Transverse colon (tissue), 4 donors: Measurements from ENCODE around the gene USP37. TPM values are rescaled to one million over a fixed set of nuclear protein-coding genes. Genes with fewer than 3 reads are reported as not detected.

Experiments used
- DNase-seq: peaks from one replicate; pipeline ENCODE4 v3.0.0-alpha.2; 2019
- H3K27ac ChIP-seq, 4 donors: fragments of 200-600 bp; sonication (generic); 2 replicates each; pipeline ENCODE4 v1.5.1; 2016 to 2018; ENCODE audit warnings: inconsistent platforms in 4 of 4
- H3K27me3 ChIP-seq: fragments of 200-600 bp; sonication (generic); 2 replicates; pipeline ENCODE4 v1.5.1; 2017; ENCODE audit warnings: inconsistent platforms
- H3K36me3 ChIP-seq, 4 donors: fragments of 200-600 bp; sonication (generic); 2 replicates each; pipeline ENCODE4 v1.5.1; 2017 to 2019; ENCODE audit warnings: inconsistent platforms in 4 of 4
- H3K4me1 ChIP-seq, 4 donors: fragments of 200-600 bp; sonication (generic); 2 replicates each; pipeline ENCODE4 v1.5.1; 2017 to 2020; ENCODE audit warnings: inconsistent platforms in 4 of 4
- H3K4me3 ChIP-seq, 4 donors: fragments of 200-600 bp; sonication (generic); 1 replicate in 1 of 4; 2 replicates in 3 of 4; pipeline versions ENCODE4 v1.5.1 to v1.6.1; 2017 to 2019; ENCODE audit warnings: inconsistent platforms in 4 of 4
- H3K9me3 ChIP-seq, 2 donors: fragments of 200-600 bp; sonication (generic); 2 replicates each; pipeline ENCODE4 v1.5.1; 2017 to 2019; ENCODE audit warnings: inconsistent platforms in 2 of 2
- EP300 ChIP-seq: sonication (generic); formaldehyde crosslinking; IDR thresholded peaks from one replicate; pipeline ENCODE4 v1.6.1; 2017; ENCODE audit warnings: antibody characterized with exemption, low read depth
- POLR2A ChIP-seq: fragments of 450-650 bp; IDR thresholded peaks from one replicate; pipeline ENCODE4 v1.6.1; 2016; ENCODE audit warnings: antibody characterized with exemption, mild to moderate bottlenecking, moderate library complexity
- POLR2AphosphoS5 ChIP-seq, 3 donors: sonication (generic); formaldehyde crosslinking; IDR thresholded peaks; one replicate each; pipeline ENCODE4 v1.6.1; 2016; ENCODE audit warnings: antibody characterized with exemption in 3 of 3
- WGBS, 2 donors: methylation state at CpG; one replicate each; pipeline ENCODE4 v1.1.5; 2018; ENCODE audit warnings: low coverage in 1 of 2; 5-methylcytosine and 5-hydroxymethylcytosine counted together
- in situ Hi-C, 4 donors: fragments of 200-750 bp; cut with MboI; loops; one replicate each; pipeline versions ENCODE4 v1.15.0 to v1.15.1; 2017; ENCODE audit warnings: low sequenced_read_pairs in 3 of 4, low pct_ligation_motif_present in 1 of 4, low pct_unique_long_range_greater_than_20kb in 1 of 4
- intact Hi-C: fragments of 100-400 bp; cut with DNase I; formaldehyde crosslinking; loops from one replicate; pipeline ENCODE4 v1.15.1; 2023; ENCODE audit warnings: low total_unique reads
- total RNA-seq, 4 donors: library from RNA; depleted of rRNA; stranded (reverse); fragments of >200 nt; gene quantifications; one replicate each; pipeline ENCODE4 v1.1.0, GENCODE V29; 2016
- TF ChIP-seq, protein P1 (sequence below), 5 experiments: fragments of 200-600 bp in 3 of 5; fragments of 450-650 bp in 2 of 5; sonication (generic) in 3 of 5; IDR thresholded peaks; 1 replicate in 2 of 5; 2 replicates in 3 of 5; pipeline ENCODE4 v1.5.1; 2016 to 2017; ENCODE audit warnings: antibody characterized with exemption in 5 of 5, inconsistent platforms in 3 of 5, mild to moderate bottlenecking in 2 of 5, moderate library complexity in 1 of 5

The USP37 gene
- total RNA-seq, 4 donors from 2014 or later, result 1.4 to 15.7 (median 8.1) TPM

DNA sequence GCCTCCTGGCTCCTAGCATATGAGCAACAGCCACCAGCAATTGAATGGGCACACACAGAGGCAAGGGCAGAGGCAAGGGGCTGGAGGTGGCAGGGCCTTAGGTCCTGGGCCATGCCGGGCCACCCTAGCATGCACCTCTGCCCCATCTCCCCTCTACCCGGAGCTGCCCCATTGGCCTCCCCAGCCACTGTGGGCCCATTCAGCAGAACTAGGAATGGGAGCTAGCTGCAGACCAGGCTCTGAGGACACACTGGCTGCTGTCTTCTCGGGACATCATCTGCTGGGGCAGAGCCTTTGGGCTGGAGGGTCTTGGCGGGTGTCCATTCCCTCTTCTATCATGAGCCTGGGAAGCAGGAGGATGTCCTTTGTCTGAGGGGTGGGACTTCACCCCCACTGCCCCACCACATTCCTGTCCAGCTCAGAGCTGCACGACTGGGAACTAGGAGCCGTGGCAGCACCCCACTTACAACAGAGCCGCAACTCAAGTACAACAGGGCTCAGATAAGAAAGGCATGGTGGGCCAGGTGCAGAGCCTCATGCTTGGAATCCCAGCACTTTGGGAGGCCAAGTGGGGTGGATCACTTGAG lies 148.4 kb downstream of the USP37 start:
- Histone ChIP-seq H3K9me3 (no peaks in the 10 kb centered on the region), H3K27me3 (no peaks in the 10 kb centered on the region), H3K4me3 (peak overlapping the region in 3 of 4 donors; percentile 30 to 55 (median 44)), H3K27ac (peak overlapping the region; percentile 77 to 88 (median 80)), H3K4me1 (peaks cover 4 to 19% (median 13%) of the 10 kb centered on the region in 4 donors), H3K36me3 (no peaks in the 10 kb centered on the region)
- TF ChIP-seq EP300, result no peak
- TF ChIP-seq, protein P1, sequence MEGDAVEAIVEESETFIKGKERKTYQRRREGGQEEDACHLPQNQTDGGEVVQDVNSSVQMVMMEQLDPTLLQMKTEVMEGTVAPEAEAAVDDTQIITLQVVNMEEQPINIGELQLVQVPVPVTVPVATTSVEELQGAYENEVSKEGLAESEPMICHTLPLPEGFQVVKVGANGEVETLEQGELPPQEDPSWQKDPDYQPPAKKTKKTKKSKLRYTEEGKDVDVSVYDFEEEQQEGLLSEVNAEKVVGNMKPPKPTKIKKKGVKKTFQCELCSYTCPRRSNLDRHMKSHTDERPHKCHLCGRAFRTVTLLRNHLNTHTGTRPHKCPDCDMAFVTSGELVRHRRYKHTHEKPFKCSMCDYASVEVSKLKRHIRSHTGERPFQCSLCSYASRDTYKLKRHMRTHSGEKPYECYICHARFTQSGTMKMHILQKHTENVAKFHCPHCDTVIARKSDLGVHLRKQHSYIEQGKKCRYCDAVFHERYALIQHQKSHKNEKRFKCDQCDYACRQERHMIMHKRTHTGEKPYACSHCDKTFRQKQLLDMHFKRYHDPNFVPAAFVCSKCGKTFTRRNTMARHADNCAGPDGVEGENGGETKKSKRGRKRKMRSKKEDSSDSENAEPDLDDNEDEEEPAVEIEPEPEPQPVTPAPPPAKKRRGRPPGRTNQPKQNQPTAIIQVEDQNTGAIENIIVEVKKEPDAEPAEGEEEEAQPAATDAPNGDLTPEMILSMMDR (IDR thresholded peaks at IDR 0.05), result no peak
- TF ChIP-seq POLR2A, result no peak
- TF ChIP-seq POLR2AphosphoS5 (IDR thresholded peaks at IDR 0.05), result no peak
- intact Hi-C loops, result no loop called here
- 39% methylated on average over 7 of the region's 7 CpGs; no CpG with 5 or more reads in 1 of the 2 donors for WGBS, 2 donors
- in situ Hi-C loops, result loop anchor here in 2 of 4 donors (10.0 kb wide), 1 partner anchor 45 kb away; no protein-coding TSS in a partner anchor
- no peak for DNase-seq

DNA sequence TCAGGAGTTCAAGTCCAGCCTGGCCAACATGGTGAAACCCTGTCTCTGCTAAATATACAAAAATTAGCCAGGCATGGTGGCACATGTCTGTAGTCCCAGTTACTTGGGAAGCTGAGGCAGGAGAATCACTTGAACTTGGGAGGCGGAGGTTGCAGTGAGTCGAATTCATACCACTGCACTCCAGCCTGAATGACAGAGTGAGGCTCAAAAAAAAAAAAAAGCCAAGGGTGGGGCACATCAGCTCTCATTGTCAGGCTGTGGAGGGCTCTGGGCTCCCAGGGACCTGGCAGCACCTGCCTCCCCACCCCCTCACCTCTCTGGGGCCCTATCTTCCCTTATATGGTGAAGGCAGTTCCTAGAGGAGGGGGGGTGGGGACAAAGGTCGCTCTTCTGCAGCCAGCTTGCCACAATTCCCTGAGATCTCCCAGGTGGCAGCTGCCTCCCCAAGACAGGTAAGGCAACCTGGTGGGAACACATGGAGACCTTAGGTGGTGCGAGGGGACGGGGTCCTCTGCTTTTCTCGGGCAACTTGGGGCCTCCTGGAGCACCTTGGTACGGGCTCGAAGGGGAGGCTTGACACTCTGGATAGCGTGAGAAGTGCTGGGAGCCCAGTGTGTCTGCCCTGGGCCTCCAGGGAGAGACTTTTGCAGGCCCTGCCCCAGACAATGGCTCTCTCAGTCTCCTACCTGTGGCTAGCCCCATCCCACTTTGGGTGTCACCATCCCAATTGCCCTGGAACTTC lies 149.3 kb downstream of the USP37 start, which contains the start of gene VIL1:
Gene VIL1 (plus strand): TSS at position 407 of the 742 bp plus-strand sequence. CDS start 4,656 bp downstream, outside the sequence.
- Histone ChIP-seq H3K9me3 (no peaks in the 10 kb centered on the region), H3K4me1 (peaks cover 4 to 19% (median 13%) of the 10 kb centered on the region in 4 donors), H3K4me3 (peak within 1 kb of the TSS in 3 of 4 donors; percentile 30 to 55 (median 44)), H3K36me3 (no peaks in the 10 kb centered on the region), H3K27ac (peak within 1 kb of the TSS; percentile 77 to 88 (median 80)), H3K27me3 (no peaks in the 10 kb centered on the region)
- DNase-seq, result peak; percentile 93
- TF ChIP-seq, protein P1 (IDR thresholded peaks at IDR 0.05), result no peak
- TF ChIP-seq POLR2AphosphoS5 (IDR thresholded peaks at IDR 0.05), result peak; percentile 90 to 98 (median 90)
- peak; percentile 88 for TF ChIP-seq POLR2A
- intact Hi-C loops (no loop called here), in situ Hi-C loops (loop anchor here in 2 of 4 donors (10.0 kb wide), 1 partner anchor 46 kb away; no protein-coding TSS in a partner anchor)
- WGBS, 2 donors, result 77 to 90% methylated on average over 2 to 8 of the region's 9 CpGs

DNA sequence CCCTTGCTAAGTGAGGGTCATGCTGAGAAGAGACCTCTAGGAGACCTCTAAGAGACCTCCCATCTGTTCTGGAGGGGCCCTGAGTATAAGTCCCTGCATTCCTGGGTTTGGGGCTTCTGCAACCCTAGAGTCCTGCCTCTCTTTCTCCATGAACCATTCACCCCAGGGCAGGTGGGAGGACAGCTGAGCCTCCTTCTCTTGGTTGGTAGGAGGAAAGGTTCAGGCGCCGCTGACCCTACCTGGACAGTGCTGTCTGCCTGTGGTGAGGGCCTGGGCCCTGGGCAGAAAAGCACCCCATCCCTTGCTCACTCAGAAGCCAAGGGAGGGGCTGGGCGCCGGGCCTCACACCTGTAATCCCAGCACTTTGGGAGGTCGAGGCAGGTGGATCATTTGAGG lies 149.8 kb downstream of the USP37 start:
- DNase-seq, result no peak
- Histone ChIP-seq H3K27ac (peak overlapping the region; percentile 77 to 88 (median 80)), H3K9me3 (no peaks in the 10 kb centered on the region), H3K27me3 (no peaks in the 10 kb centered on the region), H3K36me3 (no peaks in the 10 kb centered on the region), H3K4me3 (no peak overlapping the region), H3K4me1 (peaks cover 4 to 19% (median 13%) of the 10 kb centered on the region in 4 donors)
- intact Hi-C loops (no loop called here), in situ Hi-C loops (loop anchor here in 2 of 4 donors (10.0 kb wide), 1 partner anchor 46 kb away; no protein-coding TSS in a partner anchor)
- TF ChIP-seq, protein P1 (IDR thresholded peaks at IDR 0.05), result no peak
- TF ChIP-seq POLR2AphosphoS5 (IDR thresholded peaks at IDR 0.05) (no peak), EP300 (no peak), POLR2A (no peak)
- WGBS, 2 donors, result 50% methylated on average over 1 of the region's 5 CpGs; no CpG with 5 or more reads in 1 of the 2 donors

DNA sequence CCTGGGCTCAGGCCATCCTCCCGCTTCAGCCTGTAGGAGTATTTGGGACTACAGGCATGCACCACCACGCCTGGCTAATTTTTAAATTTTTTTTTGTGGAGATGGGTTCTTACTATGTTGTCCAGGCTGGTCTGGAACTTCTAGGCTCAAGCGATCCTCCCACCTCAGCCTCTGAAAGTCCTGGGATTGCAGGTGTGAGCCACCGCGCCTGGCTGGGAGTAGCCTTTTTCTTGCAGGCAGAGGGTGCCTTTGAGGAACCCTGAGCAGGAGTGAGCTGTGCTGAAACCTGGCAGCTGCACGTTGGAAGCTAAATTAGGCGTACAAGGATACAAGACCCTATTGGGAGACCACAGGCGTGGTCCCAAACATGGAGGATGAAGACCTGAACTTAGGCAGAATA lies 160.4 kb downstream of the USP37 start:
- in situ Hi-C loops (no loop called here), intact Hi-C loops (loop anchor here (2.0 kb wide), 1 partner anchor 59 kb away; no protein-coding TSS in a partner anchor)
- no peaks in the 10 kb centered on the region for H3K9me3 ChIP-seq
- H3K4me3 ChIP-seq, result peak overlapping the region in 1 of 4 donors; percentile 54
- DNase-seq, result no peak
- H3K27me3 ChIP-seq, result no peaks in the 10 kb centered on the region
- H3K4me1 ChIP-seq, result peaks cover 18 to 43% (median 30%) of the 10 kb centered on the region in 4 donors
- peaks cover 0 to 20% (median 4%) of the 10 kb centered on the region in 4 donors for H3K36me3 ChIP-seq
- H3K27ac ChIP-seq, result peak overlapping the region; percentile 89 to 98 (median 92)
- TF ChIP-seq POLR2AphosphoS5 (IDR thresholded peaks at IDR 0.05) (peak in 1 of 3 donors; percentile 55), POLR2A (no peak)
- WGBS, 2 donors, result 79 to 80% methylated on average over 2 to 8 of the region's 8 CpGs
